HCT116 (cell line): Measurements from ENCODE around the gene PAX7. TPM values are rescaled to one million over a fixed set of nuclear protein-coding genes. Genes with fewer than 3 reads are reported as not detected.

Experiments
- ATAC-seq: fragments of 200-7000 bp; cut with Tn5 transposase; 2 replicates; pipeline ENCODE4 v1.9.1; 2020; ENCODE audit warnings: mild to moderate bottlenecking, moderate library complexity
- BruUV-seq: library from RNA; stranded (reverse); fragments of 400-500 nt; replicated peaks from 2 replicates; lab custom pipeline; 2021; lab: Mats Ljungman, UMichigan
- CTCF ChIA-PET: fragments of 300-600 bp; sonication (Branson Sonifier 250); formaldehyde crosslinking; loops from one replicate; lab custom pipeline; 2021; ENCODE audit warnings: antibody characterized with exemption; lab: Charles Lee
- POLR2A ChIA-PET: fragments of 300-600, 350-600 bp; sonication (Branson Sonifier 250); formaldehyde crosslinking; loops from one replicate; lab custom pipeline; 2021; ENCODE audit warnings: antibody characterized with exemption; lab: Charles Lee
- RAD21 ChIA-PET, 2 experiments: fragments of 300-600 bp; sonication (Branson Sonifier 250); formaldehyde crosslinking; loops; one replicate each; lab custom pipeline; 2023; ENCODE audit warnings: low total read pairs in 2 of 2; ENCODE audit not compliant: uncharacterized antibody in 2 of 2, unreplicated experiment in 2 of 2, low non-redundant PET in 1 of 2; lab: Charles Lee
- DNase-seq: peaks from one replicate; pipeline ENCODE4 v3.0.0-alpha.2; 2010; ENCODE audit warnings: low read depth, low spot score
- H2AFZ ChIP-seq: fragments of 200-600 bp; shearing (Covaris generic), sonication (generic); 2 replicates; pipeline ENCODE4 v1.6.1; 2017; ENCODE audit warnings: low read depth, mixed run types, mixed read lengths, antibody characterized with exemption, low read length; ENCODE audit not compliant: poor library complexity, severe bottlenecking
- H3K27ac ChIP-seq: 2 replicates; pipeline ENCODE4 v1.5.1; 2012; ENCODE audit warnings: low read depth, low read length
- H3K27me3 ChIP-seq: fragments of 200-600 bp; sonication (generic); 2 replicates; pipeline ENCODE4 v1.6.1; 2016; ENCODE audit warnings: mixed run types, low read length, mixed read lengths; ENCODE audit not compliant: insufficient read depth
- H3K36me3 ChIP-seq, 2 experiments: fragments of 200-500 bp in 1 of 2; fragments of 200-600 bp in 1 of 2; sonication (Bioruptor generic) in 1 of 2; sonication (generic) in 1 of 2; 2 replicates each; pipeline versions ENCODE4 v1.5.1 to v1.6.1; 2014 to 2016; ENCODE audit warnings: low read length in 2 of 2, inconsistent platforms in 1 of 2, mixed read lengths in 1 of 2, mixed run types in 1 of 2; ENCODE audit not compliant: insufficient read depth in 2 of 2, control insufficient read depth in 1 of 2
- H3K4me1 ChIP-seq, 2 experiments: fragments of 200-600 bp in 1 of 2; sonication (generic) in 1 of 2; 2 replicates each; pipeline versions ENCODE4 v1.5.1 to v1.6.1; 2012 to 2017; ENCODE audit warnings: low read length in 2 of 2, inconsistent platforms in 1 of 2, mild to moderate bottlenecking in 1 of 2, mixed read lengths in 1 of 2, mixed run types in 1 of 2, moderate library complexity in 1 of 2; ENCODE audit not compliant: insufficient read depth in 2 of 2, control insufficient read depth in 1 of 2
- H3K4me2 ChIP-seq: fragments of 200-600 bp; sonication (generic); 2 replicates; pipeline ENCODE4 v1.6.1; 2017; ENCODE audit warnings: mixed run types, low read length, mixed read lengths
- H3K4me3 ChIP-seq, 2 experiments: fragments of 200-600 bp in 1 of 2; sonication (generic) in 1 of 2; replicated peaks in 1 of 2; 2 replicates each; pipeline ENCODE4 v1.5.1; 2011 to 2016; ENCODE audit warnings: low read length in 2 of 2, control low read depth in 1 of 2, low read depth in 1 of 2, mild to moderate bottlenecking in 1 of 2, mixed read lengths in 1 of 2, mixed run types in 1 of 2
- H3K79me2 ChIP-seq: fragments of 200-600 bp; sonication (generic); 2 replicates; pipeline ENCODE4 v1.6.1; 2017; ENCODE audit warnings: mild to moderate bottlenecking, mixed run types, low read length, moderate library complexity, mixed read lengths; ENCODE audit not compliant: insufficient read depth
- H3K9ac ChIP-seq: fragments of 200-600 bp; sonication (generic); 2 replicates; pipeline ENCODE4 v1.6.1; 2016; ENCODE audit warnings: low read length, mixed read lengths
- H3K9me2 ChIP-seq: fragments of 200-600 bp; sonication (generic), shearing (Covaris generic); 2 replicates; pipeline ENCODE4 v1.6.1; 2017; ENCODE audit warnings: mixed run types, mild to moderate bottlenecking, moderate library complexity; ENCODE audit not compliant: insufficient read depth
- H3K9me3 ChIP-seq, 2 experiments: fragments of 200-500 bp in 1 of 2; fragments of 200-600 bp in 1 of 2; sonication (Bioruptor generic) in 1 of 2; sonication (generic) in 1 of 2; 2 replicates each; pipeline ENCODE4 v1.6.1; 2014 to 2017; ENCODE audit warnings: low read length in 2 of 2, mixed read lengths in 2 of 2, inconsistent platforms in 1 of 2, low read depth in 1 of 2, mild to moderate bottlenecking in 1 of 2, mixed run types in 1 of 2, moderate library complexity in 1 of 2; ENCODE audit not compliant: control insufficient read depth in 1 of 2, insufficient read depth in 1 of 2
- H4K20me1 ChIP-seq: fragments of 200-600 bp; sonication (generic), shearing (Covaris generic); 2 replicates; pipeline ENCODE4 v1.6.1; 2017; ENCODE audit warnings: mixed run types, mild to moderate bottlenecking, moderate library complexity; ENCODE audit not compliant: insufficient read depth
- CBX3 ChIP-seq: IDR thresholded peaks from 2 replicates; pipeline ENCODE4 v1.6.1; 2012; ENCODE audit warnings: low read depth
- EGR1 ChIP-seq: IDR thresholded peaks from 2 replicates; pipeline ENCODE4 v1.6.1; 2012; ENCODE audit warnings: low read depth
- EZH2 ChIP-seq: fragments of 200-600 bp; sonication (generic); IDR thresholded peaks from 2 replicates; pipeline ENCODE4 v1.6.1; 2017; ENCODE audit warnings: antibody characterized with exemption, mixed run types
- EZH2phosphoT487 ChIP-seq: fragments of 200-600 bp; IDR thresholded peaks from 2 replicates; pipeline ENCODE4 v1.6.1; 2018; ENCODE audit warnings: antibody characterized with exemption, borderline replicate concordance
- FOSL1 ChIP-seq: IDR thresholded peaks from 2 replicates; pipeline ENCODE4 v1.6.1; 2012; ENCODE audit warnings: low read depth
- JUND ChIP-seq: IDR thresholded peaks from 2 replicates; pipeline ENCODE4 v1.6.1; 2012
- RAD21 ChIP-seq: IDR thresholded peaks from 2 replicates; pipeline ENCODE4 v1.6.1; 2012; ENCODE audit warnings: low read depth, mild to moderate bottlenecking
- SIN3A ChIP-seq: IDR thresholded peaks from 2 replicates; pipeline ENCODE4 v1.6.1; 2012; ENCODE audit warnings: low read depth
- SP1 ChIP-seq: IDR thresholded peaks from 2 replicates; pipeline ENCODE4 v1.6.1; 2012; ENCODE audit warnings: low read depth
- SRF ChIP-seq: IDR thresholded peaks from 2 replicates; pipeline ENCODE4 v1.6.1; 2012; ENCODE audit warnings: low read depth
- TCF7L2 ChIP-seq: IDR thresholded peaks from 2 replicates; pipeline ENCODE4 v1.7.0; 2011; ENCODE audit warnings: borderline replicate concordance, inconsistent platforms; ENCODE audit not compliant: insufficient read depth, insufficient read length; ENCODE audit errors: extremely low read depth
- ZFX ChIP-seq: fragments of 450-650 bp; IDR thresholded peaks from 2 replicates; pipeline ENCODE4 v1.6.1; 2017
- ZNF274 ChIP-seq: fragments of 200-500 bp; sonication (Bioruptor generic); IDR thresholded peaks from 2 replicates; pipeline ENCODE4 v1.6.1; 2014; ENCODE audit warnings: mild to moderate bottlenecking, low read depth, low read length, inconsistent platforms
- intact Hi-C: fragments of 100-400 bp; cut with micrococcal nuclease; formaldehyde crosslinking; loops from 2 replicates; pipeline ENCODE4 v1.10.0; 2022
- total RNA-seq: library from RNA; stranded (reverse); gene quantifications from one replicate; pipeline ENCODE4 v1.2.1, GENCODE V29; 2021; ENCODE audit not compliant: unreplicated experiment

The PAX7 gene
- total RNA-seq, 1 experiment from 2014 or later, result not detected

DNA sequence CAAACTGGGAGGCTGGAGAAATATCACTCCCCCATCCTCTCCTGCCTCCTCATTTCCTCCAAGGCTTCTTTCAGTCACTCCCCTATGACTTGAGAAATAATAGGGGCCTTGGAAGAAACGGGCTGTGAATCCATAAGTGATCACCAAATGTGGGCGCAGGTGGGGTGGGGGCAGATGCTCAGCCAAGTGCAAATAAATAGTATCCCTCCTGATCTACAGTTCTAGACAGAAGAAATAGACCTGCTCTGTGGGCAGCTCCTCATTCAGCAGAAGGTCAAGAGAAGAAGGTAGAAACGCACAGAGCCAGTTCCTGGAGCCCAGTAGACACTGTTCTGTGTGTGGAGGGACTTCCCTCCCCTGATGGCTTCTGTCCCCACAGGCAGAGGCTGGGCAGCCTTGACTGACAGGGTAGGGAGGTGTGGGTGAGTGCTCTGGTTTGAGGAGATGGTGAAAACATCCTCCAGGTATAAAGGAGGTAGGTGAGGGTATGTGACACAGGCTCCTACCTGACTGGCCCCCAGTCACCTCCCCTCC, 17.1 kb downstream of the PAX7 start:
- ChIA-PET CTCF (no interaction called here), POLR2A (no interaction called here)

DNA sequence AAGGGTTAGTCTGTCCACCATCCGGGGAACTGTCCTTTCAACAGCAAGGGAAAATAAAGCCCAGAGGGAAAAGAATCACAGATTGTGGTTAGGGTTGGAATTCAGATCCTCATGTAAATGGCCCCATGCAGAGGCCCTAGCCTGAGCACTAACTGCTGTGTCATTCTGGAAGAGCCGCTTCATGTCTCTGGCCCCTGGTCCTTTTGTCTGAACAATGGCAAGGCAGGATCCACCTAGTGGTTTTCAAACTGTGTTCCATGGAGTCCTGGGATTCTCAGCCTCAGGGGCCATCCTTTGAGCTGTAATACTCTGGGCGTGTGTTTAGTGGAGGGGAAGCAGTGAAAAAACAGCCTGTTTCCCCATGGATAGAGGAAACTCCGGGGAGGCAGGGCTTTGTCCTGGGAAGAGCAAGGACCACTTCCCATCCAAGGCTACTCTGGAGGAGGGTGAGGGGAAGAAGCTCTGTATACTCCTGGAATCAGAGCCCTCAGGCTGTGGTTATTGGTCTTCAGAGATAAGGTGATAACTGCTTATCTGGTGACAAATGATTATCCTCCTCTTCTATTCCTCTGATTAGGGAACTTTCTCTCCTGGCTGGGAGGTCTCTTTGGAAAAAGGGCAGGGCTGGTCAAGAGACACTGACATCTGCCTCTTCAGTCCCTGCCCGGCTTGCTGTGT, 19.2 kb downstream of the PAX7 start:
- POLR2A ChIA-PET, result no interaction called here
- H4K20me1 ChIP-seq, result no peaks in the 10 kb centered on the region
- H3K4me1 ChIP-seq, result no peaks in the 10 kb centered on the region
- H3K27ac ChIP-seq, result no peak overlapping the region
- no peak; the same call in 1 of the 2 replicates for ATAC-seq
- H3K9ac ChIP-seq, result no peak overlapping the region
- RAD21 ChIA-PET, result no interaction called here
- H3K9me3 ChIP-seq, result no peaks in the 10 kb centered on the region
- TF ChIP-seq RAD21 (no peak), SIN3A (no peak), JUND (no peak), EZH2 (no peak), FOSL1 (no peak), EGR1 (no peak), ZNF274 (no peak), TCF7L2 (no peak)
- DNase-seq, result no peak
- no peaks in the 10 kb centered on the region for H3K79me2 ChIP-seq
- no peaks in the 10 kb centered on the region for H3K36me3 ChIP-seq
- CTCF ChIA-PET, result no interaction called here
- peaks cover 5% of the 10 kb centered on the region; the same call in 1 of the 2 replicates for H3K27me3 ChIP-seq
- no peak overlapping the region for H3K4me3 ChIP-seq
- intact Hi-C loops, result no loop called here
- H3K9me2 ChIP-seq, result no peaks in the 10 kb centered on the region
- no TSS peak for BruUV-seq
- no peak overlapping the region for H3K4me2 ChIP-seq
- H2AFZ ChIP-seq, result no peak overlapping the region

More for the DNA sequence above, 17.1 kb downstream of the PAX7 start:
- H3K27me3 ChIP-seq, result peaks cover 4% of the 10 kb centered on the region; the same call in 1 of the 2 replicates
- BruUV-seq, result no TSS peak
- no peaks in the 10 kb centered on the region for H3K9me3 ChIP-seq
- no peak overlapping the region for H3K9ac ChIP-seq
- no peaks in the 10 kb centered on the region for H3K9me2 ChIP-seq
- no peaks in the 10 kb centered on the region for H4K20me1 ChIP-seq
- RAD21 ChIA-PET, result no interaction called here
- intact Hi-C loops, result no loop called here
- no peak overlapping the region for H2AFZ ChIP-seq
- H3K4me2 ChIP-seq, result no peak overlapping the region
- no peaks in the 10 kb centered on the region for H3K36me3 ChIP-seq
- TF ChIP-seq SP1 (no peak), ZFX (no peak), EZH2phosphoT487 (no peak), SRF (no peak), CBX3 (no peak)
- H3K79me2 ChIP-seq, result no peaks in the 10 kb centered on the region
- H3K4me3 ChIP-seq, result no peak overlapping the region
- DNase-seq (no peak), ATAC-seq (no peak)
- peaks cover 3 to 12% of the 10 kb centered on the region in 2 experiments; a peak in 3 of 4 replicates for H3K4me1 ChIP-seq
- H3K27ac ChIP-seq, result no peak overlapping the region
